ENCODE data around the gene C19orf12.

DNA sequence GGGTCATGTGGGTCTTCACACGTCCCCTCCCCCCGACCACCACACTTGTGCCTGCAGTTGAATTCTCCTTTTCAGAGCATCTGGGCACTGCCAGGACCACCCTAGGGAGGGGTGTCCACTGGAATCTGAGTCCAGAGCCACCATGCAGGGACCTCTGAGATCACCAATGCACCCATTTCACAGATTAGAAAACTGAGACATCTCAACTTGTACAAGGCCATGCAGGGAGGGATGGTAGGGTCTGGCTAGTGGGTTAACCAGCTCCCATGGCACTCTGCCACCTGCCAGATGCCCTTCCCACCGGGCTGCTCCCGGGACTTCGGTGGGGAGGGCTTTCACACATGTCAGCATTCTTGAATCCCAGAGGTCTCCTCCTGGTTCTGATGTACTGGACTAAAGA is 44.3 kb upstream of the C19orf12 start:
- TF ChIP-seq CTCF (conservative IDR thresholded peaks at IDR 0.05; ENCODE audit: low read depth, low read length) (no peak), MAZ (IDR thresholded peaks at IDR 0.05; ENCODE audit: borderline replicate concordance, low read depth, low read length) (no peak), MXI1 (IDR thresholded peaks at IDR 0.05; ENCODE audit: borderline replicate concordance, low read depth, low read length) (no peak), POLR2A (IDR thresholded peaks at IDR 0.05; ENCODE audit: low read depth, low read length) (no peak), FOS (IDR thresholded peaks at IDR 0.05; ENCODE audit: low read depth, low read length) (no peak), NFE2L2 (IDR thresholded peaks at IDR 0.05; ENCODE audit: low read depth, low read length) (no peak), RFX5 (IDR thresholded peaks at IDR 0.05; ENCODE audit: low read depth, low read length) (no peak)
